Measurements from ENCODE around the gene PHGDH.

GRCh38 chr1:119731060-119731459 is 19.3 kb downstream of the PHGDH start:
- TF ChIP-seq CTCF (IDR thresholded peaks at IDR 0.05; ENCODE audit: low read length) (no peak), EZH2phosphoT487 (IDR thresholded peaks at IDR 0.05; ENCODE audit: low read length) (no peak)

All from MM.1S (cell line).